ENCODE measurements around the gene TPSD1. TPM values are rescaled to one million over a fixed set of nuclear protein-coding genes. Genes with fewer than 3 reads are reported as not detected.

The TPSD1 gene
- total RNA-seq, 1 experiment from 2014 or later, result 0.31 TPM

- TF ChIP-seq TCF7 (CRISPR knock-in tag; IDR thresholded peaks at IDR 0.05; ENCODE audit: low read depth) (no peak), PRDM15 (CRISPR knock-in tag; IDR thresholded peaks at IDR 0.05) (no peak)
- Mint-ChIP-seq H3K4me1 (peaks cover 5% of the 10 kb centered on the region), H3K4me3 (no peak overlapping the region), H3K27me3 (ENCODE audit: low read depth) (peaks cover 28% of the 10 kb centered on the region), H3K36me3 (peaks cover 9% of the 10 kb centered on the region; the same call in 1 of the 2 replicates), H3K27ac (no peak overlapping the region), H3K9me3 (peaks cover 11% of the 10 kb centered on the region)
- ATAC-seq (no peak), DNase-seq (ENCODE audit: low spot score) (no peak)
- ChIA-PET CTCF (interaction anchor here (1.4 kb wide), 1 partner anchor 186 kb away, joined by 3 read pairs; no protein-coding TSS in a partner anchor), POLR2A (no interaction called here)
Observed at GRCh38 chr16:1260101-1260680, 4.3 kb downstream of the TPSD1 start.

GRCh38 chr16:1261131-1261892 is 5.4 kb downstream of the TPSD1 start:
- H3K4me1 Mint-ChIP-seq, result peaks cover 5% of the 10 kb centered on the region
- ChIA-PET CTCF (interaction anchor here (1.4 kb wide), 1 partner anchor 187 kb away, joined by 3 read pairs; no protein-coding TSS in a partner anchor), POLR2A (no interaction called here)
- H3K27ac Mint-ChIP-seq, result no peak overlapping the region
- DNase-seq (ENCODE audit: low spot score) (peak; percentile 59), ATAC-seq (peak; percentile 49)
- peaks cover 13% of the 10 kb centered on the region for H3K9me3 Mint-ChIP-seq
- H3K36me3 Mint-ChIP-seq, result peaks cover 9% of the 10 kb centered on the region; the same call in 1 of the 2 replicates
- peaks cover 31% of the 10 kb centered on the region for H3K27me3 Mint-ChIP-seq (ENCODE audit: low read depth)
- TF ChIP-seq ZNF532 (CRISPR knock-in tag; IDR thresholded peaks at IDR 0.05; ENCODE audit: borderline replicate concordance) (no peak), ZNF396 (CRISPR knock-in tag; IDR thresholded peaks at IDR 0.05; ENCODE audit: borderline replicate concordance) (no peak), ZMAT4 (CRISPR knock-in tag; IDR thresholded peaks at IDR 0.05) (no peak), MAX (CRISPR knock-in tag; IDR thresholded peaks at IDR 0.05) (no peak), PRDM15 (CRISPR knock-in tag; IDR thresholded peaks at IDR 0.05) (no peak), MYBL2 (CRISPR knock-in tag; IDR thresholded peaks at IDR 0.05) (no peak), RORB (CRISPR knock-in tag; IDR thresholded peaks at IDR 0.05) (no peak), ZNF232 (CRISPR knock-in tag; IDR thresholded peaks at IDR 0.05) (no peak), RELA (CRISPR knock-in tag; IDR thresholded peaks at IDR 0.05; ENCODE audit: borderline replicate concordance) (no peak), ZNF317 (CRISPR knock-in tag; IDR thresholded peaks at IDR 0.05; ENCODE audit: borderline replicate concordance, low read depth) (no peak), SMAD4 (CRISPR knock-in tag; IDR thresholded peaks at IDR 0.05) (no peak), IRF1 (CRISPR knock-in tag; IDR thresholded peaks at IDR 0.05) (no peak), KAT7 (CRISPR knock-in tag; IDR thresholded peaks at IDR 0.05; ENCODE audit: borderline replicate concordance) (no peak), ZNF416 (CRISPR knock-in tag; IDR thresholded peaks at IDR 0.05) (no peak), ZBTB21 (CRISPR knock-in tag; IDR thresholded peaks at IDR 0.05; ENCODE audit: borderline replicate concordance) (no peak), NR2C2 (CRISPR knock-in tag; IDR thresholded peaks at IDR 0.05) (no peak)
- no peak overlapping the region for H3K4me3 Mint-ChIP-seq

Measured in WTC11 (cell line).